ENCODE measurements around the gene HPCAL1.

Gene HPCAL1

DNA sequence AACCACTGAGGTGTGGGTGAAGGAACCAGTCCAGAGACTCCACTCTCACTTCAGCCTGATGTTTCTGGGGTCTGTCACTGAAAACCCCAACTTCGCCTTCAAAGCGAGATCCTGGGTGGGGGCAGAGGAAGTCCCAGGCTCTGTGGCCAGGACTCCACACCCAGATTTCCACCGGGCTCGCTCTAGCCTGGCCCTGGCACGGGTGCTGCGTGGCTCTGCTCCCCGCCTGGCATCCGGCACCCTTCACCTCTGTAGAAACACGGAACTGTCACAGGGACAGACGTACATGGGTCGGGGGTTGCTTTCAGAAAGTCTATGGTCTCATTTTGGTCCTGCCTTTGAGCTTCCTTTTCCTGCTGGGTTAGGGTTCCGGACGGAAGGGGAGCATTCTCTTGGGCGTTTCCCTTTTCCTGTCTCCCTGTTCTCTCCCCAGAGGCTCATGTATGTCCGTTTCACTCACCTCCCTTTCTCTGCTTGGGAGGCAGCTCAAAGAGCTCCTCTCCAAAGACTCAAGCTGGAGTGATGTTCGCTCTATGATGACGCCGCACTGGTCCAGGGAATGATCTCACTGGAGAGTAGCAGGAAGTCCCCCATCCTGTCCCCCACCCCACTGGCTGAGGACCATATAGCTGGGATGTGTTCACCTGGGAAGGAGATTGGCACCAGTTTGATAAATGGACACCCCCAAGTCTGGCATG is 103.9 kb downstream of the HPCAL1 start:
- H3K4me3 ChIP-seq (ENCODE audit: low read depth, low read length) = no peak overlapping the region
- WGBS (ENCODE audit: extremely low coverage, insufficient coverage, insufficient read length) = no CpG with 5 or more reads among the region's 18 CpGs
- no peak overlapping the region for H4K12ac ChIP-seq (ENCODE audit: low read depth, low read length)
- H3K27ac ChIP-seq (ENCODE audit: low read depth, low read length) = no peak overlapping the region
- no peak overlapping the region for H3K23ac ChIP-seq (ENCODE audit: low read length)
- H3K14ac ChIP-seq (ENCODE audit: low read length) = no peak overlapping the region
- H3K79me2 ChIP-seq (ENCODE audit: control insufficient read depth, insufficient read depth, low read length, poor library complexity) = no peaks in the 10 kb centered on the region
- H2BK120ac ChIP-seq (ENCODE audit: insufficient read depth, low read length, poor library complexity) = no peak overlapping the region
- H3K18ac ChIP-seq (ENCODE audit: low read length) = no peak overlapping the region
- H2BK5ac ChIP-seq (ENCODE audit: low read depth, low read length, poor library complexity) = no peak overlapping the region
- H3K4ac ChIP-seq (ENCODE audit: low read depth, low read length) = no peak overlapping the region
- no peaks in the 10 kb centered on the region for H3K9me3 ChIP-seq (ENCODE audit: insufficient read depth, low read depth, low read length)
- H3K4me1 ChIP-seq (ENCODE audit: control insufficient read depth in 1 of 2, insufficient read depth in 2 of 2, low read length in 2 of 2) = peaks cover 4 to 11% of the 10 kb centered on the region in 2 experiments
- H3K36me3 ChIP-seq (ENCODE audit: control insufficient read depth in 1 of 2, insufficient read depth in 2 of 2, low read length in 2 of 2) = peaks cover 0 to 5% of the 10 kb centered on the region in 2 experiments
- no peak overlapping the region for H3K4me2 ChIP-seq (ENCODE audit: low read length)
- H4K91ac ChIP-seq (ENCODE audit: low read depth, low read length) = no peak overlapping the region
- no peaks in the 10 kb centered on the region for H3K79me1 ChIP-seq (ENCODE audit: low read length)
- no peak overlapping the region for H2BK12ac ChIP-seq (ENCODE audit: low read length)
- H2AFZ ChIP-seq (ENCODE audit: insufficient read depth, low read length, poor library complexity) = no peak overlapping the region
- no peak overlapping the region for H2AK5ac ChIP-seq (ENCODE audit: low read length)
- H3K9ac ChIP-seq (ENCODE audit: low read length) = no peak overlapping the region
- no peaks in the 10 kb centered on the region for H3K27me3 ChIP-seq (ENCODE audit: insufficient read depth, low read length)
- no peak for DNase-seq
- H4K8ac ChIP-seq (ENCODE audit: low read depth, low read length) = no peak overlapping the region

DNA sequence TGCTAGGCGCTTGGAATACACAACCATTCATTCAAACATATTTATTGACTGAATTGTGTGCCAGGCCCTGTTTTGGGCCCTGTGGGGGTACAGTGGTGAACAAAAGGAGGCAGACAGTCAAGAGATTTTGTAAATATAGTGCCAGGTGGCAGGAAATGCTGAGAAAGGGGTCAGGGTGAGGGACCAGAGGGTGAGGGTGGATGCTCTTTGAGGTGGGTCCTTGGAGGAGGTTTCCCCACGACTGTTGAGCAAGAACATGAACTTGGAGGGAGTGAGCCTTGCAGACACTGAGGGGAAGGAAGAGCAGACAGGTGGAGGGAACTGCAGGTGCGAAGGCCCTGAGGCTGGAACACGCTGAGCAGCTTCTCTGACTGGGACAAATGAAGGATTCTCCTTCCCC is 104.7 kb downstream of the HPCAL1 start:
- H4K12ac ChIP-seq (ENCODE audit: low read depth, low read length) = no peak overlapping the region
- peaks cover 4 to 11% of the 10 kb centered on the region in 2 experiments for H3K4me1 ChIP-seq (ENCODE audit: control insufficient read depth in 1 of 2, insufficient read depth in 2 of 2, low read length in 2 of 2)
- no peaks in the 10 kb centered on the region for H3K79me1 ChIP-seq (ENCODE audit: low read length)
- H2AK5ac ChIP-seq (ENCODE audit: low read length) = no peak overlapping the region
- H3K9ac ChIP-seq (ENCODE audit: low read length) = no peak overlapping the region
- H2BK5ac ChIP-seq (ENCODE audit: low read depth, low read length, poor library complexity) = no peak overlapping the region
- H3K18ac ChIP-seq (ENCODE audit: low read length) = no peak overlapping the region
- H3K14ac ChIP-seq (ENCODE audit: low read length) = no peak overlapping the region
- H3K23ac ChIP-seq (ENCODE audit: low read length) = no peak overlapping the region
- WGBS (ENCODE audit: extremely low coverage, insufficient coverage, insufficient read length) = no CpG with 5 or more reads among the region's 4 CpGs
- H4K8ac ChIP-seq (ENCODE audit: low read depth, low read length) = no peak overlapping the region
- H3K27me3 ChIP-seq (ENCODE audit: insufficient read depth, low read length) = no peaks in the 10 kb centered on the region
- H3K36me3 ChIP-seq (ENCODE audit: control insufficient read depth in 1 of 2, insufficient read depth in 2 of 2, low read length in 2 of 2) = peaks cover 2 to 5% of the 10 kb centered on the region in 2 experiments
- H2AFZ ChIP-seq (ENCODE audit: insufficient read depth, low read length, poor library complexity) = no peak overlapping the region
- no peak overlapping the region for H3K27ac ChIP-seq (ENCODE audit: low read depth, low read length)
- H3K79me2 ChIP-seq (ENCODE audit: control insufficient read depth, insufficient read depth, low read length, poor library complexity) = no peaks in the 10 kb centered on the region
- no peak overlapping the region for H4K91ac ChIP-seq (ENCODE audit: low read depth, low read length)
- no peak for DNase-seq
- no peaks in the 10 kb centered on the region for H3K9me3 ChIP-seq (ENCODE audit: insufficient read depth, low read depth, low read length)
- H3K4me2 ChIP-seq (ENCODE audit: low read length) = no peak overlapping the region
- no peak overlapping the region for H2BK12ac ChIP-seq (ENCODE audit: low read length)
- H3K4me3 ChIP-seq (ENCODE audit: low read depth, low read length) = no peak overlapping the region
- H3K4ac ChIP-seq (ENCODE audit: low read depth, low read length) = no peak overlapping the region
- no peak overlapping the region for H2BK120ac ChIP-seq (ENCODE audit: insufficient read depth, low read length, poor library complexity)

DNA sequence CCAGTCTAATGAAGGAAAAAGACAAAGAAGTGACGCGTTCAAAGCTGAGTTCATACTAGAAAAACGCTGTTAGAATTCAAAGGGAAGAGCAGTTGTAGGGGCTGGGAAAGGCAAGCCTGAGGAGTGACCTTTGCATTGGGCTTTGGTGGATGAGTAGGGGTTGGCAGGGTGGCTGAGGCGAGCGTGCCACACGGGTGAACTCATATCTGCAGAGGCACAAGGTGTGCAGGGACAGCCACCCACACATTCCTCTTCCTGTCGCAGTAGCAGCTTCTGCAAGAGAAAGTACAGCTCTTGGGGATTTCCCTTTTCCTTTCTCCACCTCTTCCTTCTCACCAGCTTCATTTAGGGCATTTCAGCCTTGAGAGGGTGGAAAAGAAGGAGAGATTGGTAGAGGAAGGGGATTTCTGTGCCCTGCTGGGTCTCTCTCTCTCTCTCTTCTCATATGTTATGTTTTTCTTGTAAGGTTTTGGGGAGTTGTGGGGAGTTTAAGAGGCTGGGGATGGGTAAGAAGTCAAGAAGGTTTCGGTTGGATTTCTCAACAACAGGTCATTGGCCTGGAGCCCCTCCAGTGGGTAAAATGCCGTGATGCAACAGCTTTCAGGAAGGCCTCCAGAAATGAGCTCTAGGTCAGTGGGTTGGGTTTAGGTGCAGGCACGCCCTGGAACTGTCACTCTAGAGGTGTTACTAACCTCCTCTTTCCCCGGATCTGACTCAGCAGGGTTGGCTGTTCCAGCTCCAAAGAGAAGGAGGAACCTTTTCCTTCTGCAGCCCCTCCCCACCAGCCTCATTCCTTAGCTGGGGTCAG is 105.3 kb downstream of the HPCAL1 start:
- Histone ChIP-seq H2BK5ac (ENCODE audit: low read depth, low read length, poor library complexity) (no peak overlapping the region), H3K36me3 (ENCODE audit: control insufficient read depth in 1 of 2, insufficient read depth in 2 of 2, low read length in 2 of 2) (peaks cover 2 to 5% of the 10 kb centered on the region in 2 experiments), H3K4me2 (ENCODE audit: low read length) (no peak overlapping the region), H3K27me3 (ENCODE audit: insufficient read depth, low read length) (no peaks in the 10 kb centered on the region), H2BK12ac (ENCODE audit: low read length) (no peak overlapping the region), H2BK120ac (ENCODE audit: insufficient read depth, low read length, poor library complexity) (no peak overlapping the region), H2AK5ac (ENCODE audit: low read length) (no peak overlapping the region), H3K23ac (ENCODE audit: low read length) (no peak overlapping the region), H3K4me3 (ENCODE audit: low read depth, low read length) (no peak overlapping the region), H3K79me2 (ENCODE audit: control insufficient read depth, insufficient read depth, low read length, poor library complexity) (no peaks in the 10 kb centered on the region), H4K12ac (ENCODE audit: low read depth, low read length) (no peak overlapping the region), H3K9ac (ENCODE audit: low read length) (no peak overlapping the region), H3K4me1 (ENCODE audit: control insufficient read depth in 1 of 2, insufficient read depth in 2 of 2, low read length in 2 of 2) (peaks cover 4 to 11% of the 10 kb centered on the region in 2 experiments), H3K18ac (ENCODE audit: low read length) (no peak overlapping the region), H3K14ac (ENCODE audit: low read length) (no peak overlapping the region), H3K27ac (ENCODE audit: low read depth, low read length) (no peak overlapping the region), H3K4ac (ENCODE audit: low read depth, low read length) (no peak overlapping the region), H2AFZ (ENCODE audit: insufficient read depth, low read length, poor library complexity) (no peak overlapping the region), H3K79me1 (ENCODE audit: low read length) (no peaks in the 10 kb centered on the region), H4K91ac (ENCODE audit: low read depth, low read length) (no peak overlapping the region), H4K8ac (ENCODE audit: low read depth, low read length) (no peak overlapping the region), H3K9me3 (ENCODE audit: insufficient read depth, low read depth, low read length) (no peaks in the 10 kb centered on the region)
- no CpG with 5 or more reads among the region's 11 CpGs for whole genome bisulfite sequencing (ENCODE audit: extremely low coverage, insufficient coverage, insufficient read length)
- peak; percentile 84 to 94 for DNase-seq

DNA sequence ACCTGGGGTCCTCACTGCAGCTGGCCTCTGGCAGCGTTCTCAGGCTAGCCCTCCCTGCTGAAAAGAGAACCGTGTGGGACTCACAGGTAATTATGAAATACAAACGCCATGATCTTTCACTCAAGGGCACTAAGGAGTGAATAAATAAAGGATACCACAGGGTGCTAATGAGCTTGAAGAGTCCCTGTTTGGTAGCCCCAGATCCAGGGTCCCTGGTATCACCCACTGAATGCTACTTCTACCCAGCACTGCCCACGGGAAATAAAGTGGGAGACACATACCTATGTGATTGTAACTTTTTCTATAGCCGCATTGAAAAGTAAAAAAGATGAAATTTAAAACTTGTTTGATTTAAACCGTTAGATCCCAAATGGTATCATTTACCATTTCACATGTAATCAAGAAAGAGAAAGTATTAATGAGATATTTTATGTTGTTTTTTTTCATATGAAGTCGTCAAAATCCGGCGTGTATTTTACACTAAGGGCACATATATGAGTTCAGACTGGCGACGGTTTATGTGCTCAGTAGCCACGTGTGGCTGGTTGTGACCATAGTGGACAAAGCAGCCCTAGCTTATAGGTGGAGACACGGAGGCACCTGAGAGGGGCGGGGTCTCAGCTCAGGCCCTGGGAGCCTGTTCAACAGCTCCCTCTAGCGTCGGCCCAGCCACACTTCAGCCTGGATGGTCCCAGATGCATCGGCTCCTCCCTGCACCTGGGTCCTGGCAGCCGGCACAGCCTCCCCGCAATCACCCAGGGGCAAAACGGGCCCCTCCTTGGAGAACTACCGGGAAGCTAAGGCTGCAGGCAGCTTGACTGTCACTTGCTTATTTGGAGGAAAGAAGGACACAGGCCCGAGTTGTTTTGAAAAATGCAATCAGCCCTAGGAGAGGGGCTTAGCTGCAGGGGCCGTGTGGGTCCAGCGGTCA is 106.2 kb downstream of the HPCAL1 start:
- Histone ChIP-seq H3K14ac (ENCODE audit: low read length) (no peak overlapping the region), H4K8ac (ENCODE audit: low read depth, low read length) (no peak overlapping the region), H4K12ac (ENCODE audit: low read depth, low read length) (no peak overlapping the region), H3K9me3 (ENCODE audit: insufficient read depth, low read depth, low read length) (no peaks in the 10 kb centered on the region), H3K4me3 (ENCODE audit: low read depth, low read length) (no peak overlapping the region), H3K23ac (ENCODE audit: low read length) (no peak overlapping the region), H4K91ac (ENCODE audit: low read depth, low read length) (no peak overlapping the region), H2AK5ac (ENCODE audit: low read length) (no peak overlapping the region), H3K27ac (ENCODE audit: low read depth, low read length) (no peak overlapping the region), H3K18ac (ENCODE audit: low read length) (no peak overlapping the region), H3K36me3 (ENCODE audit: control insufficient read depth in 1 of 2, insufficient read depth in 2 of 2, low read length in 2 of 2) (peaks cover 2 to 5% of the 10 kb centered on the region in 2 experiments), H2BK5ac (ENCODE audit: low read depth, low read length, poor library complexity) (no peak overlapping the region), H3K4me1 (ENCODE audit: control insufficient read depth in 1 of 2, insufficient read depth in 2 of 2, low read length in 2 of 2) (peaks cover 4 to 12% of the 10 kb centered on the region in 2 experiments), H2AFZ (ENCODE audit: insufficient read depth, low read length, poor library complexity) (no peak overlapping the region), H3K79me1 (ENCODE audit: low read length) (no peaks in the 10 kb centered on the region), H3K4me2 (ENCODE audit: low read length) (no peak overlapping the region), H3K4ac (ENCODE audit: low read depth, low read length) (no peak overlapping the region), H3K9ac (ENCODE audit: low read length) (no peak overlapping the region), H2BK12ac (ENCODE audit: low read length) (no peak overlapping the region), H3K27me3 (ENCODE audit: insufficient read depth, low read length) (no peaks in the 10 kb centered on the region), H3K79me2 (ENCODE audit: control insufficient read depth, insufficient read depth, low read length, poor library complexity) (no peaks in the 10 kb centered on the region), H2BK120ac (ENCODE audit: insufficient read depth, low read length, poor library complexity) (no peak overlapping the region)
- DNase-seq = peak; percentile 86 to 95
- WGBS (ENCODE audit: extremely low coverage, insufficient coverage, insufficient read length) = no CpG with 5 or more reads among the region's 24 CpGs
